PC-9 (cell line): Measurements from ENCODE around the gene MTMR3. TPM values are rescaled to one million over a fixed set of nuclear protein-coding genes. Genes with fewer than 3 reads are reported as not detected.
A peak's percentile ranks its signal among the peaks of the same experiment; 100 is the strongest.

Source experiments
- BruUV-seq: library from RNA; stranded (reverse); fragments of 400-500 nt; replicated peaks from 2 replicates; lab custom pipeline; 2021; lab: Mats Ljungman, UMichigan
- CTCF ChIA-PET: fragments of 300-600 bp; sonication (Branson Sonifier 250); formaldehyde crosslinking; loops from one replicate; lab custom pipeline; 2022; ENCODE audit warnings: antibody characterized with exemption; lab: Charles Lee
- POLR2A ChIA-PET: fragments of 300-600 bp; sonication (Branson Sonifier 250); formaldehyde crosslinking; loops from one replicate; lab custom pipeline; 2022; ENCODE audit warnings: antibody characterized with exemption; ENCODE audit not compliant: unreplicated experiment; lab: Charles Lee
- DNase-seq, 2 experiments: peaks; one replicate each; pipeline versions ENCODE4 v3.0.0 to v3.0.0-alpha.2; 2015 to 2022; ENCODE audit warnings: mixed read lengths in 1 of 2
- H2AFZ ChIP-seq: fragments of 200-600 bp; sonication (generic); 2 replicates; pipeline ENCODE4 v1.8.1; 2017; ENCODE audit warnings: antibody characterized with exemption
- H3F3A ChIP-seq: fragments of 200-600 bp; sonication (generic); 2 replicates; pipeline ENCODE4 v1.8.1; 2017; ENCODE audit warnings: antibody characterized with exemption, mild to moderate bottlenecking, low read depth; ENCODE audit not compliant: insufficient read depth
- H3K27ac ChIP-seq: fragments of 200-600 bp; sonication (generic); 2 replicates; pipeline ENCODE4 v1.6.1; 2016; ENCODE audit warnings: mixed run types
- H3K27me3 ChIP-seq: fragments of 200-600 bp; sonication (generic); 2 replicates; pipeline ENCODE4 v1.6.1; 2016; ENCODE audit warnings: low read depth, mixed run types; ENCODE audit not compliant: insufficient read depth
- H3K36me3 ChIP-seq: fragments of 200-600 bp; sonication (generic); 2 replicates; pipeline ENCODE4 v1.6.1; 2016; ENCODE audit warnings: low read depth, mixed run types
- H3K4me1 ChIP-seq: fragments of 200-600 bp; sonication (generic); replicated peaks from 2 replicates; pipeline ENCODE4 v1.6.1; 2016; ENCODE audit warnings: mixed run types; ENCODE audit not compliant: insufficient read depth
- H3K4me2 ChIP-seq: fragments of 200-600 bp; sonication (generic); 2 replicates; pipeline ENCODE4 v1.6.1; 2017; ENCODE audit warnings: mixed run types
- H3K4me3 ChIP-seq: fragments of 200-600 bp; sonication (generic); 2 replicates; pipeline ENCODE4 v1.6.1; 2016; ENCODE audit warnings: mixed run types
- H3K79me2 ChIP-seq: fragments of 200-600 bp; sonication (generic); 2 replicates; pipeline ENCODE4 v1.6.1; 2017; ENCODE audit warnings: low read depth, mixed run types
- H3K9me2 ChIP-seq: fragments of 200-600 bp; sonication (generic); 2 replicates; pipeline ENCODE4 v1.8.1; 2017; ENCODE audit warnings: mild to moderate bottlenecking; ENCODE audit not compliant: insufficient read depth
- H3K9me3 ChIP-seq: fragments of 200-600 bp; sonication (generic); 2 replicates; pipeline ENCODE4 v1.8.1; 2016; ENCODE audit warnings: low read depth; ENCODE audit not compliant: insufficient read depth
- H4K20me1 ChIP-seq: fragments of 200-600 bp; sonication (generic); 2 replicates; pipeline ENCODE4 v1.8.1; 2017; ENCODE audit not compliant: insufficient read depth
- CTCF ChIP-seq: fragments of 200-600 bp; sonication (generic); conservative IDR thresholded peaks from 2 replicates; pipeline ENCODE4 v1.6.1; 2017; ENCODE audit warnings: mixed run types, antibody characterized with exemption, mild to moderate bottlenecking, moderate library complexity
- EZH2 ChIP-seq: fragments of 200-600 bp; sonication (generic); IDR thresholded peaks from 2 replicates; pipeline ENCODE4 v1.8.0; 2017; ENCODE audit warnings: antibody characterized with exemption, low read depth
- intact Hi-C: fragments of 100-400 bp; cut with micrococcal nuclease; formaldehyde crosslinking; loops from one replicate; pipeline ENCODE4 v1.10.0; 2022; ENCODE audit not compliant: unreplicated experiment
- total RNA-seq: library from RNA; stranded (reverse); gene quantifications from 2 replicates; pipeline ENCODE4 v1.2.3, GENCODE V29; 2021

The MTMR3 gene
- total RNA-seq, 1 experiment from 2014 or later, result 28.1 TPM

DNA sequence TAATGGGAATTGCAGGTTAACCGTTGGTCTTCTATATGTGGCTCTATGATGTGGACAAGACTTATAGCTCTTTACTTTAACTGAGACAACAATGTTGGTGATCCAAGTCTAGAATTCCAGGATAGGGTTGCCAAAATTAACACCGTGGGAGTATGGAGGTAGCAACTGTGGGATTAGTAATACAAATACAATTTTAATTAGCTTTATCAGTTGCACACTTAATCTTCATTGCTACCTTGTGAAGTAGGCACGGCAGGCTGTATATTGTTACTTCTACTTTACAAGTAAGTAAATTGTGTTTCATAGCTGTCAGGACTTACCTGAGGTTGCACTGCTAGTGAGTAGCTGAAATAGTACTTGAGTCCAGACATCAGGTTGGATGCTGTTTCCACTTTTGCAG is 21.0 kb downstream of the MTMR3 start:
- POLR2A ChIA-PET, result no interaction called here
- intact Hi-C loops, result no loop called here
- H3K4me3 ChIP-seq, result no peak overlapping the region
- H3K27me3 ChIP-seq, result no peaks in the 10 kb centered on the region
- BruUV-seq, result no TSS peak
- peaks cover 32% of the 10 kb centered on the region for H3K4me1 ChIP-seq
- H3K79me2 ChIP-seq, result peaks cover 87% of the 10 kb centered on the region
- H3K36me3 ChIP-seq, result no peaks in the 10 kb centered on the region
- H2AFZ ChIP-seq, result no peak overlapping the region
- H3K9me2 ChIP-seq, result no peaks in the 10 kb centered on the region
- TF ChIP-seq CTCF, result no peak
- no peak for TF ChIP-seq EZH2
- peaks cover 9% of the 10 kb centered on the region; the same call in 1 of the 2 replicates for H4K20me1 ChIP-seq
- DNase-seq, result no peak
- CTCF ChIA-PET, result no interaction called here
- no peak overlapping the region for H3K4me2 ChIP-seq
- H3K27ac ChIP-seq, result no peak overlapping the region
- peaks cover 32% of the 10 kb centered on the region for H3F3A ChIP-seq
- no peaks in the 10 kb centered on the region for H3K9me3 ChIP-seq

DNA sequence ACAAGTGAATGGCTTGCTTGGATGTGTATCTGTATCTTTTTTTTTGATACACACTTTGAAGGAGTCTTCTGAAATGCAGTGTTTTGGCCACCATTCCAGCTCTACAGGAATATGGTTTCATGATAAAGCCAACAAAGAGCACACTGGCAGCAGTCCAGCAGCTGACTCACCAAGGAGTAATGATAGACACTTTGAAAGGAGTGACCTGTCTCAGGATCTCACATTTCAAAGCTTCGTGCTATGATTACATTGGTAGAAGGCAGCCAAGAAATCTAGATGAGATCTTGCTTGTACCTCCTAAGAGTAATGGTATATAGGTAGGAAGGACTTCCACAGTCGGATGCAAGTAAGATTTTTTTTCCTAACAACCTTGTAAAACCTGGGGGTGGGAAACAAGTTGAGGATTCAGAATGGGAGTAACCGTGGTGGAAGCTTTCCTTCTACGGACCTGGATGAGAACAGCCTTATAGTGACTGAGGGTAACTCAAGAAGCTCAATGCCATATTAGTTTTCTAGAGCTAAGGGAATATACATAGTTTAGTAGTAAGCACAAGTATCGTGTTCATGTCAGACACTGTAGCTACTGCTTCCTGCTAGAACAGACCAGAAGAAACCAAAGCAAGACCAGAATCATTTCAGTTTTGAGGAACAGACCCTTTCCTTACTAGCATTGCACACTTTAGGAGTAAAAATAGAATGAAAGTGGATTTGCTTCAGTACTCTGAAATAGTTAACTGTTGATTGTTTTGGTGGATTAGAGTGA is 25.0 kb downstream of the MTMR3 start:
- BruUV-seq, result no TSS peak
- Histone ChIP-seq H3K79me2 (peaks cover 89% of the 10 kb centered on the region), H3K4me1 (peaks cover 31% of the 10 kb centered on the region), H3K9me2 (no peaks in the 10 kb centered on the region), H3K4me2 (peak overlapping the region; percentile 79), H4K20me1 (no peaks in the 10 kb centered on the region), H3K27ac (peak overlapping the region; percentile 91), H2AFZ (0 out of 2 replicates have a peak overlapping the region, but pooled peaks have one; percentile 6), H3K36me3 (no peaks in the 10 kb centered on the region), H3K27me3 (no peaks in the 10 kb centered on the region), H3F3A (peaks cover 42% of the 10 kb centered on the region), H3K9me3 (no peaks in the 10 kb centered on the region), H3K4me3 (peak overlapping the region; percentile 44; the same call in 1 of the 2 replicates)
- no peak for TF ChIP-seq CTCF
- TF ChIP-seq EZH2, result no peak
- ChIA-PET POLR2A (interaction anchor here (0.5 to 1.0 kb wide), 4 partner anchors 10 to 631 kb away, joined by 3 to 12 read pairs (median 4); partner anchors contain the start of gene ASCC2), CTCF (interaction anchor here (0.7 kb wide), 1 partner anchor 1107 kb away, joined by 3 read pairs; the partner anchor contains the start of gene XBP1)
- intact Hi-C loops, result no loop called here
- peak; percentile 84 to 98 for DNase-seq

GRCh38 chr22:29912141-29912540 is 29.2 kb downstream of the MTMR3 start:
- H3K9me2 ChIP-seq, result no peaks in the 10 kb centered on the region
- H3K27ac ChIP-seq, result no peak overlapping the region
- no TSS peak for BruUV-seq
- no peaks in the 10 kb centered on the region for H3K9me3 ChIP-seq
- CTCF ChIA-PET, result no interaction called here
- H3K27me3 ChIP-seq, result no peaks in the 10 kb centered on the region
- H3K36me3 ChIP-seq, result no peaks in the 10 kb centered on the region
- TF ChIP-seq CTCF, result no peak
- DNase-seq, result no peak
- no peak overlapping the region for H3K4me3 ChIP-seq
- no peak overlapping the region for H2AFZ ChIP-seq
- intact Hi-C loops, result no loop called here
- H3F3A ChIP-seq, result peaks cover 30% of the 10 kb centered on the region
- H3K79me2 ChIP-seq, result peaks cover 92% of the 10 kb centered on the region
- POLR2A ChIA-PET, result interaction anchor here (0.6 kb wide), 1 partner anchor 78 kb away, joined by 3 read pairs; no protein-coding TSS in a partner anchor
- H4K20me1 ChIP-seq, result peaks cover 9% of the 10 kb centered on the region
- H3K4me2 ChIP-seq, result no peak overlapping the region
- peaks cover 43% of the 10 kb centered on the region for H3K4me1 ChIP-seq
